HCT116 (cell line): ENCODE measurements around the gene ZNF121.

Experiments
- EZH2phosphoT487 ChIP-seq: fragments of 200-600 bp; IDR thresholded peaks from 2 replicates; pipeline ENCODE4 v1.6.1; 2018; ENCODE audit warnings: antibody characterized with exemption, borderline replicate concordance
- POLR2AphosphoS5 ChIP-seq: IDR thresholded peaks from 2 replicates; pipeline ENCODE4 v1.6.1; 2011; ENCODE audit warnings: mild to moderate bottlenecking, low read depth, low read length, moderate library complexity

- TF ChIP-seq POLR2AphosphoS5: no peak
- TF ChIP-seq EZH2phosphoT487: no peak
Measured at GRCh38 chr19:9608912-9609311, 24.6 kb upstream of the ZNF121 start.
